GM19043 (cell line): ENCODE results near the gene PIP4P1.
"Not testable (repeated sequence)": the region's sequence is repeated elsewhere in the genome, so short reads cannot be mapped to it uniquely, and the experiment has no call there.

Source experiments
- ATAC-seq: cut with Tn5 transposase; IDR thresholded peaks from one replicate; pipeline ENCODE4 v1.9.1; 2021; ENCODE audit warnings: low read depth; ENCODE audit not compliant: unreplicated experiment

PIP4P1 gene

DNA sequence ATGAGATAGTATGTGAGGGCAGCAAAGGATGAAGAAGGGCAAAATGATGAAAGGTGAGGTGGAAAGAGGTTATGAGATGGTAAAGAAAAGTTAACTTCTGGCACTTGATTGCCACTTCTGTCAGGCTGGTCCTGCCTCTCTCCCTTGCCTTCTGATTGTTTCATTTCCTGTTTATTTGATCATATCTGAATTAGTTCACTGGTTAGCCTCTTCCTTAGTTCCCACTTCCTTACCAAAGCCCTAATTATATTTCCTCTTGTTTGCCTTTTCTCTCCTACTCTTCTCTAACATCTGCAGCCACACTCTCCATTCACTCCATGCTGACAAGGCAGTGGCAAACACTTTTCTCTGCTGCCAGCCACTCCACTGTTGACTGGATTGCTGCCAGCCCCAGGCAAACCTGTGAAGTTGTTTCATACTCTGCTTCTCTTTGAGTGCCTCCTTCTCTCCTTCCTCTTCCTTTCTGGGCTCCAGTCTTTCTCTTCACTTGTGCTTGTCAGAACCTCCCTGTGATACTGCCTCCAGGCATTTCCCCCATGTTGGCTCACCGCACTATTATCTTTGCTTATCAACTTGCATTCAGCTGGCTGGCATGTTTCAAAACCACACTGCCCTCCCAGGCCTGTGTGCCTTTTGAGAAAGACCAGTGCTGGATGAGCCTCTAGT, 16.1 kb upstream of the PIP4P1 start:
- ATAC-seq, result no peak

DNA sequence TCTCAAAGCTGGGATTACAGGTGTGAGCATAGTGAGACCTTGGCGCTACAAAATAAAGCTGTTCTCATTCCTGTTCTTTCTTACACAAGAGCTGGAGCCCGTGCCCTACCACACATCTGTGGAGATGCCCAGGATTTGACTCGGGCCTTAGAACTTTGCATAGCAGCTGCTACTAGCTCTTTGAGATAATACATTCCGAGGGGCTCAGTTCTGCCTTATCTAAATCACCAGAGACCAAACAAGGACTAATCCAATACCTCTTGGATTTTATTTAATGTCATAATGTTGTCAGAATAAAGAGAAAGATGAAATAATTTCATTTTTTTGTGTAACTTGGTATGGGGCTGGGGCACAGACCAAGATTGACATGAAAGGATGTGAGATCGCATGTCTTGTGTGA, 15.5 kb upstream of the PIP4P1 start:
- ATAC-seq, result no peak

DNA sequence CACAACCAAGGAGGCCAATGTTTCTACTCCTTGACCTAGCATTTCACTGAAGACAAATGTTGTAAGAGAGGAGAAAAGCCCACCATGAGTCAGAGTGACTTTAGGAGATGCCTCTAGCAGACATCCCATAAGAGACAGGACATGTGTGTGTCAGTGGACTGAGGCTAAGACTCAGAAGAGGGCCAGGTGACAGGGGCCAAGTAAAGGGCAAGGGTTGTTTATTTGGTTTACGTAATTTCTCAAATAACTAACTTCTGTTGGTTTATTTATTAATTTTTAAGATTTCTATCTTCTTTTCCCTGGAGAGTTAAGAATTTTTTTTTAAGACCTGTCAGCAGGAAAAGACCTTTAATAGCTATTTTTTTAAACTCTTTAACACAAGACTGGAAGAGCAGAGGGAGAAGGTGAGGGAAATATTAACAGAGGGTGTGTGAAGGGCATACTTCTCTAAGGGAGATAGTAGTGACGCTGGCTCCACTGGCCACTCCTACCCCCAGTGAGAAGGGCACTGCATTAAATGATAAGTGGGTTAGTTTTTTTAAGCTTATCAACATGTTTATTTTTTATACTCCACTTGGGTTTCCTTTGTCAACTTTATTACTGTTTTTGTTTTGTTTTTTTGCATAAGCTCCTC, 11.4 kb upstream of the PIP4P1 start:
- ATAC-seq, result no peak

DNA sequence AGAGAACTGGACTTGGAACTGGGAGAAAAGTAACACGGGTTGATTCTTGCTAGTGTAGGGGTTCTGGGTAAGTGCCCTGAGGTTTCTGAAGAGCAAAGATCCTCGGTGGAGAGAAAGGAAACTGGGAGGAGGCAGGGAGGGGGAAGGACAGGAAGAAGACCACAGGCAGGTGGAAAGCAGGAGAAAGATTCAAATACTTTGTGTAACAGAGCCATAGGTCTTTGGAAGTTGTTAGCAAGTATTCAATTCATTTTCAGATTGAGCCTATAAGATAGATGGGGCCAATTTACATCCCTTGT, 9.3 kb upstream of the PIP4P1 start:
- ATAC-seq, result no peak

DNA sequence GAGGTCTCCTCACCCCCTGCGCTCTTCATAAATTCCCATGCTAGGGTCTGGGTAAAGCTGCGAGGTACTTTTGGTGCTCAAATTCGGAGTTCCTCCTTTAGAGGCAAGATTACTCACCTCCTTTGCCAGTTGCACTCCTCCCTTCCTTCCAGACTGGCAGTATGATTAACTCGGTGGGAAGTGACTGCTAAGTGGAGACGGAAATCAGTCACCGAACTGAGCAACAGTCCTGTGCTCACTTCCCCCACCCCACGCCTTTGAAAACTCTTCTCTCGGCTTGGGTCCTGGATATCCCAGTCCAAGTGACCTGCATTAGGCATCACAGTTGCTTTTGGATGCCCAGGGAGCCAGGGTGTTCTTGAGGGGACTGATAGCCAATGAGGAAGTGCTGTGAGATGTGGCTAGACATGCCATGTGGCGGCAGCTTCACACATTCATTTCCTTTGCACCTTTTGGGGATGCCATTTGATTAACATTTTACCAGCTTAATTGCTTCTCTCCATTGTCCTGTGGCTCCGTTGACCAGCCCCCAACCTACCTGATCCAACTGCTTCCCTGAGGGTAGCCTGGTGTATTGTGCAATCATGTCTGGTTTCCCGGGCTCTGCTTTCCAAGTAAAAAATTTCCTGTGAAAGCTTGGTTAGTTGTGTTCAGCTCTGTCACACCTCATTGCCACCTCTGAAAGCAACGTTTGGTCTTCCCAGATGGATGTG, 8.8 kb upstream of the PIP4P1 start:
- peak; percentile 30 for ATAC-seq

DNA sequence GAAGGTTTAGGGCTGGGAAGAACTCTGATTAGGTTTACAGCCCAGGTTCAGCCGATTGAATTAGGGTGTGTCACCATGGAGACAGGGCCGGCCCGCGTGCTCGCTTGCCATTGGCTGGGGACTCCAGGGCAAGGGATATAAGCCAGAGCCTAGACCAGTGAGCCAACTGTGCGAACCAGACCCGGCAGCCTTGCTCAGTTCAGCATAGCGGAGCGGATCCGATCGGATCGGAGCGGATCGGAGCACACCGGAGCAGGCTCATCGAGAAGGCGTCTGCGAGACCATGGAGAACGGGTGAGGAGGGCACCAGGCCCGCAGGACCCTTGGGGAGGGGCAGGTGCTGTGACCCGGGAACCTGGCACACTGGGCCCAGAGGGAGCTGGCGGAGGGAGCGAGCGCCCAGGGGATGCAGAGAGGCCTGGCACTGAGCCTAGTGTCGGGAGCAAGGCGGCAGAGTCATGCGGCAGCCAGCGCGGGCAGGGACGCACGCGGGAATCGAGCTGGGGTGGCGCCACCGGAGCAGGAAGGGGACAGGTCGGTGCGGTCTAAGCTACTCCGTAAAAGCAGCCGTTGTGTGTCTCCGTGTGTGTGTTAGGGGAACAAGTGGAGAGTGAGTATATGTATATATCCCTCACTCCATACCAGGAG, 8.1 kb upstream of the PIP4P1 start, which contains the start of gene PNP:
Gene PNP, plus strand, starts transcription at position 165 of the 648 bp plus-strand sequence. Its CDS starts 119 bp downstream, at position 284.
- peak; percentile 91 for ATAC-seq

DNA sequence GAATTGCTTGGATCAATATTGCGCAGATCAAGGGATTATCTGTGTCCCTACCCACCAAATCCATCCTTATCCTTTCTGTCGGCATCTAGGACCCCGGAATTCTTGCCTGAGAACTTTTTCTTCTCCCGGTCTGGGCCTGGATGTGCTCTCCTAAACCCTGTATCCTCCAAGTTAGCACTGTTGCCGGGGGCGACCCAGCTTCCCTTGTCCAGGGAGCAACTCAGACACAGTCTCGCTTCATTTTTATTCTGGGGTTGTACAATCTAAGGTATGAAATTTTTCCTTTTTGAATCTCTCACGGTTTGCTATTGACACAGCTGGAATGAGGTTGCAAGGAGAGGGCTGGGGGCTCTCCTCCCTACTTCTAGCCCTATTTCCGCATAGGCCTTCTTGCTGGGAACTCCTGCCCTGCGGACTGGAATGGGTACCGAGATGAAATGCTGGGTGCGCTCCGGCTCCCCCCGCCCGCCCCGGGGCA, 7.6 kb upstream of the PIP4P1 start:
- no peak for ATAC-seq

DNA sequence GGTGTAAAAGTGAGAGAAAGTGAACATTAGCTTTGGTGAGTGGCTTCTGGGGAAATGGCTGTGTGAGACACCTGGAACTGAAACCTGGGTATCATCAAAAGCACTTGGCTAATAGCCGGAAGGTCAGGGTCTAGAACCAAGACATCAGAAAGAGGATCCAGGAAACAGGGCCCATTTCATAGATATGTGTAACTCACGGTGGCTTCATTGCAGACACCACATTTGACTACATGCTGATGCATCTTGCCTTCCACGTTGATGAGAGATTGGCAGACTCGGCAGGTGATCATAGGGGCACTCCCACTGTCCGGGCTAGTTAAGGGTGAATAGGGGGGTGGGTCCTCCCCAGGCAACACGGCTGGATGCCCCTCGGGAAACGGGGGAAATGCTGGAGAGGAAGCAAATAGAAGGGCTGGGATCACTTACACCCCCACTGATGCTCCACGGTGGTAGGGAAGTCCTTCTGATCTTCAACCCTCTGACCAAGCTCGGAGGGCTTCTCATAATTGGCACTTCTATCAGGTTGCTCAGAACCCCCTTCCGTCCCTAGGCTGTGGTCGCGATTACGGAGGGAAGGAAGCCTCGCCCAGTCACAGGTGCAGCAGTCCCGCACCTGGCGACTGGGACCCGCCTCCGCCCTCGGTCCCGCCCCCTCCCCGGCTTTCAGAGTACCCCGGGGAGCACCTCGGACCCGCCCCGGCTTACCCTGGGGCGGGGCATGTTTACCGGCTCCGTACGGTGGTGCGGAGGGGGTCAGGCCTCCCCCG, 593 bp downstream of the PIP4P1 start:
- no peak for ATAC-seq

DNA sequence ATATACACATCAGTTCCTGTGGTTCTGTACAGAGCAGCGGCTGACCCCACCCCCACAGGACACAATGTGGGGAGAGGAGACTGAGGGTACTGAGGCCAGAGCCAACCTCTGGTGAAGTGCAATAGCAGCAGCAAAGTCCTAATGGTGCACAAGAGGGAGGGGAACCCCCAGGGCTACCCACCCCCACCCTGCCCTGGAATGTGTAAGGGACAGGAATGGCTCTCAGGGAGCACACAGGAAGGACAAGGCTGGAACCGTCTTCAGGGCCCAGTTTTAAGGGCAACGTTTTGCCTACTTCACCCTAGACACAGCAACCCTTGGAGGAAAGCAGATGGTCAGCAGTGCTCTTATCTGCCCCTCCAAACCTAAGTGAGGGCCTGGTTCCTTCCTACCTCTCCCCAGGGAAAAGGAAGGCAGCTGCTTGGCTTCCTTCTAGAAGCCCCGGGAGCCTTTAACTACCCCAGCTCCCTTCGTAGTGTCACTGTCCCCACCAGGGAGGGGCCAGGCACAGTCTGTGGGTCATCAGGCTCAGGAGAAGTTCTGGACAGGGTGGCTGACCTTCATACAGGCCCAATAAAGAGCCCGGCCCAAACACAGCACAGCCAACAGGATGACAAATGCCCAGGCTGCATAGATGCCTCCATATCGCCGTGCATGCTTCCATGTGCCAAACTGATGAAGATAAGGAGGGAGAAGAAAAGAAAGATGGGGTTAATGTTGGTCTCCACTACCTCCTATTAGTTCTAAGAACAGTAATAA, 3.0 kb downstream of the PIP4P1 start:
- ATAC-seq, result no peak

DNA sequence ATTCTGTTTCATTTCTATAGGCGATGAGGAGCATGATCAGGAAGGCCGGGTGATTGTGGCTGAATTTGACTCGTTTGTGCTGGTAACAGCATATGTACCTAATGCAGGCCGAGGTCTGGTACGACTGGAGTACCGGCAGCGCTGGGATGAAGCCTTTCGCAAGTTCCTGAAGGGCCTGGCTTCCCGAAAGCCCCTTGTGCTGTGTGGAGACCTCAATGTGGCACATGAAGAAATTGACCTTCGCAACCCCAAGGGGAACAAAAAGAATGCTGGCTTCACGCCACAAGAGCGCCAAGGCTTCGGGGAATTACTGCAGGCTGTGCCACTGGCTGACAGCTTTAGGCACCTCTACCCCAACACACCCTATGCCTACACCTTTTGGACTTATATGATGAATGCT, 4.3 kb downstream of the PIP4P1 start:
- ATAC-seq, result no peak

DNA sequence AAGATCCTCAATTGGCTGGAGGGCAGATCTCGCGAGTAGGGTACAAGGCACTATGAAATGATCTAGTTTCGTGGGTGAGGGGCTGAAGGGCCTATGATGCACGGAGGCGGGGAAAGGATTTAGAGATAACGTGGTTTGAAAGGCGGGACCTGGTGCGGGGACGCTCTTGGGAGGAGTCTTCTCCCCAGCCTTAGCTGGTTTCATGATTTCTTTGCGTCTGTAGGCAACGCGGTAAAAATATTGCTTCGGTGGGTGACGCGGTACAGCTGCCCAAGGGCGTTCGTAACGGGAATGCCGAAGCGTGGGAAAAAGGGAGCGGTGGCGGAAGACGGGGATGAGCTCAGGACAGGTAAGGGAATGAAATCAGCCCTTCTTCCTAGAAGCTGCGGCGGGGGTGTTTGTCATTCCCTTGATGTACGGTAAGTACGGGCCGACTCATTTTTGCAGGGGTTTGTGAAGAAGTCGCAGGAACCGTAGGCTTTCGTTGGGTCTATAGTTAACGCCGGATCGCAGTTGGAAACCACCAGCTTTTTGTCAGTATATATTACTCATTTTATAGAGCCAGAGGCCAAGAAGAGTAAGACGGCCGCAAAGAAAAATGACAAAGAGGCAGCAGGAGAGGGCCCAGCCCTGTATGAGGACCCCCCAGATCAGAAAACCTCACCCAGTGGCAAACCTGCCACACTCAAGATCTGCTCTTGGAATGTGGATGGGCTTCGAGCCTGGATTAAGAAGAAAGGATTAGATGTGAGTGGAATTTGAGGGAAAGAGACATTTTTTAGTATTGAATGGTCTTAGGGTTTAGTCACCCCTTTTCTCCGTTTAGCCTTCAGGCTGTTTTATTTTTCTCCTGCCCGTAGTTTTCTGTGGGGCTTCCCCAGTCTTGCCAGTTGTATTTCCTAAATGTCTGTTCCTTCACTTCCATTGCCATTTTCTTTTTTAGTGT, 5.6 kb downstream of the PIP4P1 start:
- peak; percentile 29 for ATAC-seq

DNA sequence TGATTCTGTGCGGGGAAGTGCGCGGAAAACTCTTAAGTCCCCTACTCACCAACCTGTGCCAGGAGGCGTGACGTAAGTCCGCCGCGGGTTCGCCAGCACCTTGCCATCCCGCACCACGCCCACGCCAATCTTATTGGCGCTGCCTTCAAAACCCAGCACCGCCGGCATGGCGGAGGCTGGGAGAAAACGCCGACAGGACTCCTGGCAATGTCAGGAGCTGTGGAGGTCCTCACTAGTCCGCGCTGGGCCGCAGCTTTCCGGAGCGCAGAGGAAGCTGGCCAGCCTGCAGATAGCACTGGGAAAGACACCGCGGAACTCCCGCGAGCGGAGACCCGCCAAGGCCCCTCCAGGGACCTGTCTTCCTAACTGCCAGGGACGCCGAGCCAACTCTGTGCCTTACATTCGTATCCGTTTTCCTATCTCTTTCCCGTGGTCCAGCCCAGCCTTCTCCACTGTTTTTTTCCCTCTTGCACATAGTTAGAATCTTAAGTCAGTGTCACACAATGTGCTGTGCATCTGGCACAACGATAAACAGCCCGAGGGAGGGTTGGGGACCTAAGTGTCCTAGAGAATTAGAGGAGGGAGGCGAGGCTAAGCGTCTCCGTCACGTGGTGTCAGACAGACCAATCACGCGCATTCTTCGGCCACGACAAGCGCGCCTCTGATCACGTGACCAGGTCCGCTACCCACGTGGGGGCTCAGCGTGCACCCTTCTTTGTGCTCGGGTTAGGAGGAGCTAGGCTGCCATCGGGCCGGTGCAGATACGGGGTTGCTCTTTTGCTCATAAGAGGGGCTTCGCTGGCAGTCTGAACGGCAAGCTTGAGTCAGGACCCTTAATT, 6.5 kb downstream of the PIP4P1 start, which contains the start of the genes APEX1 and OSGEP:
Gene APEX1, plus strand, starts transcription at position 711 of the 839 bp plus-strand sequence. CDS start 420 bp downstream, outside the sequence.
Gene OSGEP, minus strand, starts transcription at position 297 of the 839 bp plus-strand sequence. Its CDS starts 129 bp downstream, at position 168.
- peak; percentile 83 for ATAC-seq

DNA sequence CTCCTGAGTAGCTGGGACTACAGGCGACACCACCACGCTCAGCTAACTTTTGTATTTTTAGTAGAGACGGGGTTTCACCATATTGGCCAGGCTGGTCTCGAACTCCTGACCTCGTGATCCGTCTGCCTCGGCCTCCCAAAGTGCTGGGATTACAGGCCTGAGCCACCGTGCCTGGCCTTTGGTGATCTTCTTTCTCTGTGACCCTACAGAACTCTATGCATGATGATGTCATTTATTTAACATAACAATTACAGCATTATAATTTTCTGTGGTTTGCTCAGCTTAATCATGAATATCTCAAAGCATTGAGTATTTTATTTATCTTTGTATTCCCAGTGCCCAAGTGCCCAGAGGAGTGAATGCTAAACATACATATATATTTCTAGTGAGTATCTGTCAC, 8.4 kb downstream of the PIP4P1 start:
- ATAC-seq, result not testable (repeated sequence)

DNA sequence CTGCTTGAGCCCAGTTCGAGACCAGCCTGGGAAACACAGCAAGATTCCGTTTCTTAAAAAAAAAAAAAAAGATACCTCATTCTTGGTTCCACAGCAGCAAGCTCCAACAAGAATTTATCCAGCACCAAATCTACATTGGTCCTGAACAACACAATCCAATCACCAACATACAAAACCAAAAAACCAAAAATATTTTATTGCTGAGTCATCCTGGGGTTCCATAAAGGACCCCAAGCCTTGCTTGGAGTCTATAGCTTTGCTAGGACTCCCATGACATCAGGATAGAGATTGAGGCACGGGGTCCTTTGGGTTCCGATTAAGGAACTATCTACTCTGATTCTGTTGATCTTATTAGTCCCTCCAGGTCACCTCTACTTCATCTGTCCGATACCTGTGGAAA, 14.3 kb downstream of the PIP4P1 start:
- ATAC-seq, result no peak

DNA sequence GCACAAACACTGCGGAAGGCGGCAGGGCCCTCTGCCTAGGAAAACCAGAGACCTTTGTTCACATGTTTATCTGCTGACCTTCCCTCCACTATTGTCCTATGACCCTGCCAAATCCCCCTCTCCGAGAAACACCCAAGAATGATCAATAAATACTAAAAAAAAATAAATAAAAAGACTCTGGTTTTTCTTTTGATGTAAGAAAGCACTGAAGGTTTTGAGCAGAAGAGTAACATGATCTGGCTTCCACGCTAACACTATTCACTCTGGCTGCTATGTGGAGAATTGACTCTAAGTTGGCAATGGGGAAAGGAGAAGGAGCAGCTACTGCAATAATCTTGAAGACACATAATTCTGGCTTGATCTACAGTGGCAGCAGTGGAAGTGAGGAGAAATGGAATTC, 17.6 kb downstream of the PIP4P1 start:
- not testable (repeated sequence) for ATAC-seq

DNA sequence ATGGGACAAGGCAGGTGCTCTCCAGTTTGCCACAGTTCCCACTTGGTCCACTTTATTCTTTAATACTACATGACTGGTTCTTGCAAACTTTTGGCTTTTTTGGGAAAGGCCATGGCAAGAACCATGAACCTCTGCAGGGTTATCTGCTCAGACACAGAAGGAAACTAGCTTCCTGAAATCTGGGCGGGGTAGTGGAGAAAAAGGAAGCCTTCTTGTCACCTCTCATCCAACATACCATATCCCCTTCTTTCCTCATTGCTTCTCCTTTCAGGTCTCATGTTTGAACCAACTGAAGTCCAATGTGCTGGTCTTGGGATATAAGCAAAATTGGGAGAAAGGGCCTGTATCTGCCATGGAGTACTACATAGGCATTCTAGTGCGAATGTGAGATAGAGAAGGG, 19.8 kb downstream of the PIP4P1 start:
- ATAC-seq, result no peak

DNA sequence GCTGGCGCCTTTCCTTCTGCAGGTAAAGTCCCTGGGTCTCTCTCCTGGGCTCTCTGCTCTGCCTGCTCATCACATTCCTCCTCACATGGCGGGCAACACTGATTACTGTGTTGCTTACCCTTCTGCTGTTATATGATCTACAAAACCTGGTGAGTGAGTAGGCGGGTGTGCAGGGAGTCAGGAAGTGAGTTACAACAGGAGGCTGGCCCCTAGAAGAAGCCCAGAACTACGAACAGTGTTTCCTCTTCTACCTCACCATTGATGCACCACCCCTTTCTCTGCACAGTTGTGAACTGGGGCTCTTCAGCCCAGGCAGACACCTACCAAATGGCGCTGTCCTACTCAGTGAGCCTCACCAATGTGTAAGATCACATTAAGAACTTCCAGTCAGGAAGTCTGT, 20.4 kb downstream of the PIP4P1 start:
- no peak for ATAC-seq

DNA sequence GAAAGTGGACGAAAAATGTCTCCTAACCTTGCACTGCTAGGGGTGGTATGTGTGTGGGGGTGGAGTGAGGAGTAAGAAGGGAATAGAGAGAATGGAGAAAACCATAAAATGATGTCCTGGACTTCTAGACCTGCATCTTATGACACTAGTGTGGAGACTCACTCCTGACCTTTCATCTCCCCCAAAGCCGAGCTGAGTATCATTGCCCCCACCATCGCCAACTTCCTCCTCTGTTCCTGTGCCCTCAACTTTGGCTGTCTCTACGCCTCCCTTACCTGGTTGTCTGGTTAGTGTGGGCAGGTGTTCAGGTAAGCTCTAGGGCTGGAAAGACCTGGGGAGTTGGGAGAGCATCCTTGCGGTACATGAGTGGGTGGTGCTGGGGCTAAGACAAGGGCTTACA, 20.8 kb downstream of the PIP4P1 start:
- no peak for ATAC-seq
